Midbrain (tissue), 1 donor: ENCODE measurements around the gene SS18L1.

ENCODE experiments used
- DNase-seq: peaks from one replicate; lab custom pipeline; 2025; lab: John Stamatoyannopoulos, UW

SS18L1 gene

GRCh38 chr20:62119591-62120364, 23.8 kb upstream of the SS18L1 start:
- DNase-seq = no peak

- no peak for DNase-seq
Measured at GRCh38 chr20:62120365-62120762, 23.2 kb upstream of the SS18L1 start.

DNA sequence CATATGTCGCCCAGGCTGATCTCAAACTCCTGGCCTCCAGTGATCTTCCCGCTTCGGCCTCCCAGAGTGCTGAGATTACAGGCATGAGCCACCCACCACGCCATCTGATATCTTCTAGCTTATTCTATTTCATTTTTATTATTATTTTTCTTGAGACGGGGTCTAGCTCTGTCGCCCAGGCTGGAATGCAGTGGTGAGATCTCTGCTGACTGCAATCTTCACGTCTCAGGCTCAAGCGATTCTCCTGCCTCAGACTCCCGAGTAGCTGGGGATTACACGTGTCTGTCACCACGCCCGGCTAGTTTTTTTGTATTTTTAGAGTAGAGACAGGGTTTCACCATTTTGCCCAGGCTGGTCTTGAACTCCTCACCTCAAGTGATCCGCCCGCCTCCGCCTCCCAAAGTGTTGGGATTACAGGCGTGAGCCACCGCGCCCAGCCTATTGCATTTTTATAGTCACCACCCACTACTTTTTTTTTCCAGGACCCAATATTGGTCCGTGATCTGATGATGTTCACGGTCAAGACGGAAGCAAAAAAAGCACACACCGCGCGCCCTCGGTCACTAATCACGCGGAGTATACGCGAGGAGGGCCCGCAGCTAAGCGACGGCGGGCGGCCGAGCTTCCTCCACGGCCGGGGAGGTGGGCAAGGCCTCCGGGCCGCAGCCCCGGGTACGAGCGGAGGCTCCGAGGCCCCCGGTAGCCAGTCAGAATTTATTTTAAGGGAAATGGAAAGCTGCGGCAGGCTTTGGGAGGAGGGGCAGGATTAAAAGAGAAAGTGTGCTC, 22.4 kb upstream of the SS18L1 start:
- peak; percentile 67 for DNase-seq

DNA sequence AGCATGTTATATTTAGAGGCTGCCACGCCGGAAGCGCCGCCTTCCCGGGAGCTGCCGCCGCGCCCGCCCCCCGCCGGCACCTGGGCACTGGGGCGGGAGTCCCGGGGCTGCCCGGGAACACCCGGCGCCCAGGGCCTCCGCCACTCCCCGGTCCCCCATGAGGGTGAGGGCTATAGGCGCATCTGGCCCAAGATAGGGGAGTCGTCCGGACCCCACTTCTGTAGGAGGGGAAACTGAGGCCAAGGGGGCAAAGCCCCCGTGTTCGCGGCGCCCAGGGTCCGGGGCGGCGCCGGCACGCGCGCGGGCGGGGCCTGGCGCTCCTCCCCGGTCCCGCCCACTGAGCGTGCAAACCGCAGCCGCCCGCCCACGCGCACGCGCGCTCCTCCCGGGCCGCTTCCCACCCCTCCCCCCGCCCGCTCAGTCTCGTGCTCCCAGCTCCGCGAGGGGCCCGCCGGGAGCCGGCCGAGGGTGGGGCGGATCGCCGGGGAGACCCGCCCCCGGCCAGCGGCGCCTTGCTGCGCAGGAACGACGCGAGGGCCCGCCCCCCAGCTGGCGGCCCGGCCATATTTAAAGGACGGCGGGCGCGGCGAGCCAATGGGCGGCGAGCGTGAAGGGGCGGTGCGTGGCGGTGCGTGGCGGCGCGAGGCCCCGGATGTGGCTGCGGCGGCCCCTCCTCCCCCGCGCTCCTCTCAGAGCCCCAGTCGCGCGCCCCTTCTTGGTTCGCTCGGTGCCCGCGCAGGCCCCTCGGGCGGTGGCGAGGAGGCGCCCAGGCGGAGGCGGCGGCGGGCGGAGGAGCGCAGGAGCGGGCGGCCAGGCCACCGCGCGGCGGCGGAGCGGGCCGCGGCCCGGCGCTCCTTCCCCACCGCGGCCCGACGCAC, 21.6 kb upstream of the SS18L1 start, which contains the start of gene LSM14B:
Gene LSM14B, plus strand, starts transcription at position 700 of the 878 bp plus-strand sequence. CDS start 192 bp downstream, outside the sequence.
- DNase-seq = peak; percentile 96

DNA sequence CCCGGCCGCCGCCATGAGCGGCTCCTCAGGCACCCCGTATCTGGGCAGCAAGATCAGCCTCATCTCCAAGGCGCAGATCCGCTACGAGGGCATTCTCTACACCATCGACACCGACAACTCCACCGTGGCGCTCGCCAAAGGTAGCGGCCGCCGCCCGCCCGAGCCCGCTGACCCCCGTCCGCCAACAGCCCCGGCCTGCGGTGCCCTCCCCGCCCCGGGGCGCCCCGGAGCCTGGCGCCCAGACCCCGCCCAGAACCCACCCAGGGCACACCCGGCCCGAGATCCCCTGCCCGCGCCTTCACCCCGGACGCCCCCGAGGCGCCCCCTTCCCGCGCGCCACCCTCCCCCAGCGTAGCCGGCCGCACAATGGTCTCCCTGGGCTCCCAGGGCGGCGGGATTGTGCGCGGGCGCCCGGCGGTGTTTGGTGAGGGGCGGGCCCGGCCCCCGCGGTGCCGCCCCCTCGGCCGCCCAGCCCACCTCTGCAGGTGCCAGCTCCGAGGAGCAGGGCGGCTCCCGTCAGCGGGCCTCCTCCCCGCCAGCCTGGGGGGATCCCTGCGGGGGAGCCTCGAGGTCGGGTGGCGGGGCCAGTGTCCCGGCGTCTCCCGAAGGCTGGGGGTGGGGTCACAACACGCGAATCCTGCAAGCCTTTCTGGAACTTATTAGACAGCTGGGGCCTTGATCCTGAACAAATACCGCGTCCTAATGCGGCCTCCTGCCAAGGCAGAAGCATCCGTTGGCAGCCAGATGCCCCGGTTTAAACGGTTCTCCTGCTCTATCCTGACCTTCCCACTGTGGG, 20.7 kb upstream of the SS18L1 start:
- peak; percentile 3 for DNase-seq

- DNase-seq = no peak
Measured at GRCh38 chr20:62123450-62124118, 20.0 kb upstream of the SS18L1 start.

DNA sequence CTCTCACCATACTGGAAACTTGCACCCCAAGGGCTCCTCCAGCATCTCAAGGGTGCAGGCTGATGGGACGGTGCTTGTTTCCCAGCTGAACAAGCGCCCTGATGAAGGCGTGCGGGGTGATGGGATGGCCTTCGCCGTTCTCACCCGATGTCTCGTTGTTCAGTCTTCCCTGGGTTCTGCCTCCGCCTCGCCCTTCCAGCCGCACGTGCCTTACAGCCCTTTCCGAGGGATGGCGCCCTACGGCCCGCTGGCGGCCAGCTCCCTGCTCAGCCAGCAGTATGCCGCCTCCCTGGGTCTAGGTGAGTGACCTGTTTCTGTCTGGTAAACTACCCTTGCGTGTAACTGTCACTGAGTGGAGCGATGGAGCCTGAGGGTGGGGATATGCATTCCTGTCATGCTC, 17.4 kb upstream of the SS18L1 start:
- DNase-seq = no peak

GRCh38 chr20:62127799-62128198, 15.8 kb upstream of the SS18L1 start:
- DNase-seq = no peak

- no peak for DNase-seq
Measured at GRCh38 chr20:62128502-62128901, 15.1 kb upstream of the SS18L1 start.

- no peak for DNase-seq
Measured at GRCh38 chr20:62129731-62130531, 13.6 kb upstream of the SS18L1 start.

DNA sequence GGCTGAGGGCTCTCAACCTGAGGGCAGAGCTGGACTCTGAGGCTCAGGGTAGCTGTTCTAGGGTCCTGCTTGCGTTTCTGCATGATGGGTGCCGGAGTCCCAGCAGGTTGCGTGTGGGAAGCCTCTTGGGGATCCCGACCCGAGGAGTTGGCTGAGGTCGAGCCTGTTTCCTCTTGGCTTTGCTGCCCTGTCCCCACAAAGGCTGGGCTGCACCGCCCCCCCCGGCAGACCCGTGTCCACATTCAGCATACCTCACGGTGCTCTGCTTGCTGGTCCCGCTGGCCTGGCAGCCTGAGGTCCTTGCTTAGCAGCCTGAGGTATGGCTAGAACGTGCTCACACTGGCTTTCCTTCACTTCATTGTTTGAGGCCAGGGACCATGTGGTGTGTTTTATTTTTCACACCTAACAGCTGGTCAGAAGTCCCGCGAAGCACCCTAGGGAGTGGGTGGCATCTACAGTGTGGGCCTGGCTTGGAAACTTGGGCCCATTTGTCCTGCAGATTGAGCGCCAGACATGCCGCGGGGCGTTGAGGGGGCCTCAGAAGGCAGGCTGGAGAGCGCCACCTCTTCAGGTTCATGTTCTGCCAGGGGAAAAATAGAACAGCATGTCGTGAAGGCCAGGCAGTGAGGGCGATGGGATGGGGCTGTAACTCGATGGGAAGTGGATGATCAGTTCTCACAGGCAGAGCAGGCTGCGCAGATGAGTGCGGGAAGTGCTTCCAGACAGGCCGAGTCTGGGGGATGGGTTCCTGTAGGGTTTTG, 11.8 kb upstream of the SS18L1 start:
- DNase-seq = no peak

DNA sequence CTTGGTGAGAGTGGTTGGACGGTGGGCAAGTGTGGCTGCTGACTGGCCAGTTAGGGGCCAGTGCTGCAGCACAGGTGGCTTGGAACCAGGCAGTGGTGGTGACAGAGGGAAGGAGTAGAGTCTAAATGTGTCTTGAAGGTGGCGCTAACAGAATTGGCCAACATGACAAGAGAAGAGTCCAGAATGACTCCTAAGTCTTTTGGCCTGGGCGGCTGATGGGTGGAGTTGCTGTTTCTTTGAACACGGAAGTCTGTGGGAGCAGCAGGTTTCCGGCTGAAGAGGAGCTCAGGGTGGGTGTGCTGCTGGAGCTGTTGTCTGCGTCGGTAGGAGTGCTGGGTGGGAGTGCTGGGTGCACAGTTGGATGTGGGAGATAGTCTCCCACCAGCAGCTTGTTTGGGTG, 11.1 kb upstream of the SS18L1 start:
- DNase-seq = no peak

DNA sequence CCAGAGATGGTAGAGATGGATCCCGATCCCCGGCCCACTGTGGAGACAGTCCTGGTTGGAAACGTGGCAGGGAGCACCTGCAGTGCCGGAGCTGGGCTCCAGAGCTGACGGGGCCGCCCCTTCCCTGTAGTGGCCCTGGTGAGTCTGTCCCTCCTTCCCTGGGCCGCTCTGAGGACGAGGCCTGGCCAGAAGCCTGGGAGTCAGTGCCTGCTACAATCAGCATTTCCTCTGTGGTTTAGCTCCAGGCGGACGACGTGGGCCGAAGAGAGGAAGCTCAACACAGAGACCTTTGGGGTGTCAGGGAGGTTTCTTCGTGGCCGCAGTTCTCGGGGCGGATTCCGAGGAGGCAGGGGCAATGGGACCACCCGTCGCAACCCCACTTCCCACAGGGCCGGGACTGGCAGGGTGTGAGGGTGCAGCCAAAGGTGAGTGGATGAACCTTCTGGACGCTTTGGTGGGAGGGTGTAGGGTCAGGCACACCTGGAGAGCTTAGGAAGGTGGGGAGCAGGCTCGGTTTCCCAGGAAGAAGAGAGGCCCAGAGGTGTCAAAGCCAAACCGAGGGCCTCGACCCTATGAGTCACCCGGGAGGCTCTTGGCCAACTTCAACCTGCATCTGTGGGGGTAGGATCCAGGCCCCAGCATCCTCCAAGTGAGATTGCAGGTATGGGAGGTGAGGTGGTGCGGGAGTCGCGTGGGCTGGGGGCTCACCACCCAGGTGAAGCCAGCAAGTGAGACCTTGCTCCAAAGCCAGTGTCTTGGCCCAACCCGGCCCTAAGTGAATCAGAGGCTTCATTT, 10.3 kb upstream of the SS18L1 start:
- DNase-seq = no peak

GRCh38 chr20:62133864-62134263, 9.7 kb upstream of the SS18L1 start:
- DNase-seq = no peak

GRCh38 chr20:62134735-62135231, 8.8 kb upstream of the SS18L1 start:
- no peak for DNase-seq

- no peak for DNase-seq
Measured at GRCh38 chr20:62135573-62136266, 7.8 kb upstream of the SS18L1 start.

DNA sequence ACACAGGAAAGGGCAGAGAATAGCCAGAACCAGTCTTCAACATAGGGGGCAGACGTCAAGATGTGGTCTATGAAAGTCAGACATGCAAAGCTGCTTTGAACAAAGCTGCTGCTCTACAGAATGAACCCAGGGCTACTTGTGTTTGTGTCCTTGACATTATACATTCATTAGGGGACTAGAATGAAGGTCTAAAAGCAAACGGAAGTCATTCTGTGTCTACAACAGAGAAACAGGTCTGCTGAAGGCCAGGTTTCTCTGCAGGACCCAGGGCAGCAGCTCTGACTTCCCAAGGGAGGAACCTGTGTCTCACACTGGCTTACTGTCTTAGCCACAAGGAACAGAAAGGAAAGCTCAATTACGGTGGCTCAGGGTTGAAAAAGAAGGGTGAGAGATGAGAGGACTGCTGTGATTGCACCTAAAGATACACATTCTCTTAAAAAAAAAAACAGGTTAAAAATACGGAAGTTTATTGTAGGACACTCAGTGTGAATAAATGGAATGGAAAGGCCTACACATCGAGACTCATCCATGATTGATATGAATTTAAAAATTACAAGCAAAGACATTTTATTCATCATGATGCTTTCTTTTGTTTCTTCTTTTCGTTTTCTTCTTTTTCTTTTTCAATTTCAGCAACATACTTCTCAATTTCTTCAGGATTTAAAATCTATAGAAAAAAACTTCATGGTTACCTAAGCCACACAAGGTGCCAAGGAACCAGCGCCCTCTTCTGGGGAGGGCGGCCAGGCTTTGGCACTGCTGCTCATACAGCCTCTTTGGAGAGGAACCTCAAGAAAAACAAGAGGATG, 7.1 kb upstream of the SS18L1 start:
- DNase-seq = peak; percentile 68
